Measurements from ENCODE around the gene LITAF. TPM values are rescaled to one million over a fixed set of nuclear protein-coding genes. Genes with fewer than 3 reads are reported as not detected.

LITAF gene
- total RNA-seq, 1 donor from 2014 or later = 30.4 TPM

DNA sequence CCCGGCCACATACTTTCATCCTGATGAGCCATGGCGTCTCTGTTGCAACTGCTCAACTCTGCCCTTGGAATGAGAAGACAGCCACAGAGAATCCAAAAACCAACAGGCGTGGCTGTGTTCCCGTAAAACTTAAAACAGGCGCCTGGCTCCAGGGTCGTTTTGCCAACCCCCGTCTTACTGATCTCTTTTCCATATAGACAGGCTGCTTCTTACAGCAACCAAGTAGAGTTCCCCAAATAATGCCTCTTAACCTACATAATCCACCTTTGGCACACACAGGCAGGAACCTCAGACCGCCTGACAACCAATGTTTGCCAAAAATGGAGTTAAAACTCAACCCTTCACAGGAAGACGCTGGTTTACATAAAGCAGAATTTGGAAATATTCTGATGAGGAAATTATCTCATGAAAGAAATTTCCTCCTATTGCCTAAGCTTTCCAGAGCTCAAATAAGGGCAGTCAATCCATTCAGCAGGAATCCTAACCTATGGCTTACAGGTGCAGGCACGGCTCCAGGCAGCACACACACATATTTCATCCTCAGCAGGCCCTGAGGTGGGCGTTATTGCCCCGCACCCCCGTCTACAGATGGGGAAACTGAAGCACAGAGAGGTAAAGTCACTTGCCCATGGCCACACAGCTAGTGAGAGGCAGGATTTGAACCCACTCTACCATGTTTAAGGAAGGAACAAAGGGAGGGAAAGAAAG, 35.8 kb downstream of the LITAF start:
- TF ChIP-seq, protein P1, sequence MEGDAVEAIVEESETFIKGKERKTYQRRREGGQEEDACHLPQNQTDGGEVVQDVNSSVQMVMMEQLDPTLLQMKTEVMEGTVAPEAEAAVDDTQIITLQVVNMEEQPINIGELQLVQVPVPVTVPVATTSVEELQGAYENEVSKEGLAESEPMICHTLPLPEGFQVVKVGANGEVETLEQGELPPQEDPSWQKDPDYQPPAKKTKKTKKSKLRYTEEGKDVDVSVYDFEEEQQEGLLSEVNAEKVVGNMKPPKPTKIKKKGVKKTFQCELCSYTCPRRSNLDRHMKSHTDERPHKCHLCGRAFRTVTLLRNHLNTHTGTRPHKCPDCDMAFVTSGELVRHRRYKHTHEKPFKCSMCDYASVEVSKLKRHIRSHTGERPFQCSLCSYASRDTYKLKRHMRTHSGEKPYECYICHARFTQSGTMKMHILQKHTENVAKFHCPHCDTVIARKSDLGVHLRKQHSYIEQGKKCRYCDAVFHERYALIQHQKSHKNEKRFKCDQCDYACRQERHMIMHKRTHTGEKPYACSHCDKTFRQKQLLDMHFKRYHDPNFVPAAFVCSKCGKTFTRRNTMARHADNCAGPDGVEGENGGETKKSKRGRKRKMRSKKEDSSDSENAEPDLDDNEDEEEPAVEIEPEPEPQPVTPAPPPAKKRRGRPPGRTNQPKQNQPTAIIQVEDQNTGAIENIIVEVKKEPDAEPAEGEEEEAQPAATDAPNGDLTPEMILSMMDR (conservative IDR thresholded peaks at IDR 0.05; ENCODE audit: low read depth, low read length) = no peak
- DNase-seq (ENCODE audit: low read depth) = no peak
- no peak overlapping the region for H3K4me3 ChIP-seq (ENCODE audit: low read depth, low read length)

DNA sequence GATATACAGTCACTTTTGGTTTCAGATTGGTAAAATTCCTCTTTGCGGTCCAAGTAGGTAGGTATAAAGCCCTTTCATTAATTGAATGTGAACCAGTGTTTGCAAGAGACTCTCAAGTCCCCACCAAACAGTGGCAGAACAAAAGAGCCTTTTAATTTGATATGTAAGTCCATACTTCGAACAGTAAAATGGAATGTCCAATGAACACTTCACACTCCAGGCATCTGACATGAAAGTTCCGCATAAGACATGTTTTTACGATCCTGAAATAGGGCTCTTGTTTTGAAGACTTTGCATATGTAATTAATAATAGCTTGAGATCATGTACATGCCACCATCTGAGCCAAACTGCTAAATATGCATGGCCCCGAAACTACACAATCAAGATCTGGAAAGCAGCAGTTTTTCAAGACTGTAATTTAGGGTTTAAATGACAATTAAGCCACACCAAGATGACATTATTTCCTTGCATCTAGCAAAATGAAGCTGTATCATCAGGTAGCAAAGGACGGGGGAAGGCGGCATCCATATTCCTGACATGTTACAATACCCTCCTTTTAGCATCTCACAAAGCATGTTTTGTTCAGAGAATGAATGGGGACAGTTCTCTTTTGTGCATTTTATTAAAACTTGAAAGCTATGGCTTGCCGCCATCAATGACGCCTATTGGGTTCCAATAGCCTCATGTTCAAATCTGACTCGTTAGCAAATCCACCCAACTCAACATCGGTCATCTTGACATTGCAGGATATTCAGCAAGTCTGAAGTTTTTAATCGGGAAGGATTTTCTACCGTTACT, 39.4 kb downstream of the LITAF start:
- DNase-seq (ENCODE audit: low read depth) = no peak
- H3K4me3 ChIP-seq (ENCODE audit: low read depth, low read length) = no peak overlapping the region
- TF ChIP-seq, protein P1 (conservative IDR thresholded peaks at IDR 0.05; ENCODE audit: low read depth, low read length) = no peak

DNA sequence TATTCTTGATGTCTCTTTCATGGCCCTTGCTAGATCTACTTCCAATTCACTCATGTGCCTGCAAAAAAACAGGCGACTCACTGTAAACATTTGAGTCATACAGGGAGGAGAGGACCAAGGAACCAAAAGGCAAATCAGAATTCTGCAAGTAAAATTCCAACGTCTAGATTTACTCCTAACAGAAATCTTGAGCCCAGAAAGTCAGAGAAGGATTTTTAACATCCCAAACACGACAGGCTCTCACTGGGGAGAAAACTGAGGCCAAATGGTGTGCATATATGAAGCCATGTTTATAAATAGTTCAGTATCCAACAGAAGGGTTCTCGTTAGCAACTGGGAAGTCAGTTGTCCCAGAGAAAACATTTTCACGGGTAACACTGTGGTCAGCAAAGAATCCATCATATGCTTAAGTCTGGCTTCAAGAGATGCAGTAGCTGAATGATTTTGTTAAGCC, 40.1 kb downstream of the LITAF start:
- no peak overlapping the region for H3K4me3 ChIP-seq (ENCODE audit: low read depth, low read length)
- TF ChIP-seq, protein P1 (conservative IDR thresholded peaks at IDR 0.05; ENCODE audit: low read depth, low read length) = no peak
- DNase-seq (ENCODE audit: low read depth) = no peak

DNA sequence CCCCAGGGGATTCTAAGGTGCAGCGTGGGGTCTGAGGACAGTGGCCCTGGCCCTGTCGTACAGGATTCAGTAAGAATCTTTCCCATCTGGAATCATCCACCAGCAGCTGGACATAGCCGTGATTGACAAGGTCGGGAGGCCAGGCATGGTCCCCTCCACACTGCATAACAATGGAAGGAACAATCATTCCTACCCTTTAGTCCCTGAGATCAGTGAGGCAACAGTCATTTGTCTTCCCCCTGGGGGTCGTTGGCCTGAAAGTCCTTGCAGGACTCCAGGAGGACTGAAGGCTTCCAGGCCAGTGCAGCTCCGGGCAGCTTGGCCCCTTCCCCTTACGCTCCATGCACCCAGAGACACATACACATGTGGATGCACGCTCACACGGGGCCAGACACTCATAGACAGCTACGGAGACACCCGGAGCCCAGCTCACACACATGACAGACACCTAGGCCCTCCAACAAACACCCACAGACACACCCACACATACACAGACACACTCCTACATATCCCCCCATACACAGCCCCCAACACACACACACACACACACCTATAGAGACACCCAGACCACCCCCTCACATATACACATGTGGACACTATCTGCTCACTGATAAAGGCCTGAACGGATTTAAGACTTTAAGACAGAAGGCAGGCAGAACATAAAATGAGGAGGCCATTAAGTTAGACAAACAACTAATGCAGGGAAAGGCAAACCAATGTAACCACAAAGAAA, 42.9 kb downstream of the LITAF start:
- TF ChIP-seq, protein P1 (conservative IDR thresholded peaks at IDR 0.05; ENCODE audit: low read depth, low read length) = no peak
- DNase-seq (ENCODE audit: low read depth) = no peak
- H3K4me3 ChIP-seq (ENCODE audit: low read depth, low read length) = no peak overlapping the region

GRCh38 chr16:11542069-11542744, 44.5 kb downstream of the LITAF start:
- H3K4me3 ChIP-seq (ENCODE audit: low read depth, low read length) = no peak overlapping the region
- DNase-seq (ENCODE audit: low read depth) = no peak
- TF ChIP-seq, protein P1 (conservative IDR thresholded peaks at IDR 0.05; ENCODE audit: low read depth, low read length) = no peak

DNA sequence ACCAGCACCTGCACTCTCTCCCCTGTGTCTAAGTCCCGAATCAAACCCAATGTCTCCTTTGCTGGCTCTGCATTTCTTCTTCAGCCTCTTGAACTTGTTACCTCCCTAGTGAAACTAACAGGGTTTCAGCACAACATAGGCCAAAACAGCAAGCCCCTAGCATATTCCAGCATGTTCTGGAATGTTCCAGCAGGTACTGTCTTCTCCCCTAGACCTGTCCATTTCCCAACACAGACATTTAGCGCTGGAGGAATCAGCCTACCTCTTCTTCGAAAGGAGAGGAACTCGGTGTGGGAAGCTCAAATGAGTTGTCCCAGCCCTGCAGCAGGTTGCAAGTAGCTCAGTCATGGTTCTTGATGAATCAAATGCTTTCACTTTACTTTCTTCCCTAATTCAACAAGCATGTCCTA, 47.1 kb downstream of the LITAF start:
- no peak for DNase-seq (ENCODE audit: low read depth)
- H3K4me3 ChIP-seq (ENCODE audit: low read depth, low read length) = no peak overlapping the region
- TF ChIP-seq, protein P1 (conservative IDR thresholded peaks at IDR 0.05; ENCODE audit: low read depth, low read length) = no peak
